Measurements from ENCODE around the gene DDX60.

The DDX60 gene

DNA sequence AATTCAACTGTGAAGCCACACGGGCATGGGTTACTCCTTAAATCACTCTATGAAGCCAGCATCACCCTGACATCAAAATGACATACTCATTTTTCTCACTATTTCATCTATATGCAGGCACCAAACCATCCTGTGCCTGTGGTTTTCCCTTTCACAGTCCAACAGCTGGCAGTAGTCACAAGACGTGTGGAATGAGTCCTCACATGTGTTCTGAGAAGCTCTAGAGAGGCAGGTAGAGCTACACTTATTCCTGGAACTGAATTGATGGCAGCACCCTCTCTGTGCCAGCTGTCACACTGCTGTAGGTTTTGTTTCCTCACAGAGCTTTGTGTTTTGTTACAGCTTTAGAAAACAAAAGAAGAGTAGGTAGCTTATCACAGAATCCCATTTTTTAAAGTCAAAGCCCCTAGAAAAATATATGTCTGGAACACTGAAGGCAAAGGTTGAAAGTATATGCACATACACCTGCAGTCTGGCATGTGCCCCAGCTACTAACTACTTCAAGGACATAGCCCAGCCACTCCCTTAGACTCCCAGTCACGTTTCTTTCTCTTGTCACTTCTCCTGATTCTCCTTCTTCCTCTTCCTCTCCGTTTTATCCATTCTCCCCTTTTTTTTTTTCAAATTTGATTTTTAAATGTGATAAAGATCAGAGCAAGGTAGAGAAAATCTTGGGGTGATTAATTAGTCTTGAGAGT, 119.1 kb downstream of the DDX60 start:
- DNase-seq = no peak

DNA sequence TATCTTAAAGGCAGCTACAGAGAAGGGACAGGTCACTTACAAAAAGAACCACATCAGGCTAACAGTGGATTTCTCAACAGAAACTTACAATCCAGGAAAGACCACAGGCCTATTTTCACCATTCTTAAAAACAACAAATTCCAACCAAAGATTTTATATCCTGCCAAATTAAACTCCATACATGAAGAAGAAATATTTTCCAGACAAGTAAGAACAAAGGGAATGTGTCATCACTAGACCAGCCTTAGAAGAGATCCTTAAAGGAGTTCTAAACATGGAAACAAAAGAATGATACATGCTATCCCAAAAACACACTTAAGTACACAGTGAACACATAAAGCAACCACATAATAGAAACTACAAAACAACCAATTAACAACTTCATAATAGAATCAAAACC, 120.6 kb downstream of the DDX60 start:
- DNase-seq = no peak

DNA sequence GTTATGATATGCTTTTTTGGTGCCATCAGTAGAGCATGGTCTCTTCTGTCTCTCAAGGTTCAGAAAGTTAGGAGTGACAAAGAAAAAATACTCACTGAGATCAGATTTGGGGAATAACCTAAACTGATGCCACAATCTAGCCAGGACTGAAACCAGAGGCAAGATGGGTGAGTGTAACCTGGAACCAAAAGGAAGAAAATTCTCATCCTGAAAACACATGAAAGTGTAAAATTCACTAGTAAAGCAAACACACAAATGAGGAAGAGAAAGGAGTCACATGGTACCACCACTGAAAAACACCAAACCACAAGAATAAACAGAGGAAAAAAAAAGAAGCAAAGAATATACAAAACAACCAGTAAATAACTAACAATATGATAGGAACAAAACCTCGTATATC, 129.8 kb downstream of the DDX60 start:
- no peak for DNase-seq

DNA sequence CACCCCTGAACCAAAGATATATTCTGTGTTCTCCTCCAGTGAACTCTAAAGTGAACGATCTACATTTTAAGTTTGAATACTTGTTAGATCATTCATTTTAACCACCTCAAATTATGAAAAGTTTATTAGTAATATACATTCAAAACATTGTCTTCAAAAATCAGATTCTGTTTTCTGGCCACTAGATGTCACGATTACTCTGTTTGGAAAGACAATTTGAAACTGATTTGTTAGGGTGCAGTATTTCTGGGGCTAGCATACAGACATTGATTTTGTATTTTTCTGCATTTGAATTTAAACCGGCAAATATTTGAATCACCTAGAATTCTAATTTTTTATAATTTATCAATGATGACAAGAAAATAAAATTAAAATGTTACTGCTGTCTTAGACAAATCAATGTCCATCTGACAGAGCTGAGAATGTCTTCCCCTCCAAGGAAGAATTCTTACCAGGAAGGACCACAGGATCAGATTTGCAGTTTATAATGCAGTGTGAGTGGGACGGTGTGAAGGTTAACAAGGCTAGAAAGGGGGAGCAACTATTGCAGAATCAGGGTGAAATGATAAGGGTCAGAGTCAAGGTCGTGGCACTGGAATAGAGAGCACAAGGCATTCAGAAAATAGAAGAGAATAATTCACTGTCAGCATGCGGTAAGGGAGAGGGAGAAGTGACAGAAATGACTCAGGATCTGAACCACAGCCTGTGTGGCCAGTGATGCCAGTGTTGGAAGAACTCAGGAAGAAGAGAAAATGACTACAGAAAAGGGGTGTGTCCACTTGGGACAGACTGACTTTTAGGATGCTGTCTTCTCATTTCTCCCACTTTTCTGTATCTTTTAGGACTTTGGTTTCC, 134.6 kb downstream of the DDX60 start:
- DNase-seq = no peak

DNA sequence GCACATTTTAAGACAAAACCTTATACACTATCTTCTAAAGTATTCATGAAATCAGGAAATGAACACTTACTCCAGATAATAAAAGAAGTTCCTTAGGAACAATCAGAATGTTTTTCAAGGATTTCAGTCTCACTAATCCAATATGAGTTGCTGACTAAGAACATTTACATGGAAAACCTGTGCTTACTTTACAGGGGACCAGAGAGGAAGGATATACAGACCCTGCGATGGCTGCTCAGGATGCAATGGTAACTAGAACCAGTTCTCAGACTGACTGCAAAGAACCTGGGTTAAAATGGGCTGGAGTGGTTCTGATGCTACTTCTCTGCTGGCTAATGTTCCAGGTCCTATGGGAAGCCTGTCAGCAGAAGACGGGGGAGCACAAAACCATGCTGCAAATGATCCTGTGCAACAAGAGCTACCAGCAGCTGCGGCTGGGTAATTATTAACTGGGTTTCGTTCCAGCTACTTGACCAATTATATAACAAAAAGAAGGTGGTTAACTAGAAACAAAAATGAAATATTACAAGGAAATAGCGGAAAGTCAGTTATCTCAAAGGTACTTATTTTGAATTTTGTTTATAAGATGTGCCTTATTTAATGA, 140.9 kb downstream of the DDX60 start:
- no peak for DNase-seq

DNA sequence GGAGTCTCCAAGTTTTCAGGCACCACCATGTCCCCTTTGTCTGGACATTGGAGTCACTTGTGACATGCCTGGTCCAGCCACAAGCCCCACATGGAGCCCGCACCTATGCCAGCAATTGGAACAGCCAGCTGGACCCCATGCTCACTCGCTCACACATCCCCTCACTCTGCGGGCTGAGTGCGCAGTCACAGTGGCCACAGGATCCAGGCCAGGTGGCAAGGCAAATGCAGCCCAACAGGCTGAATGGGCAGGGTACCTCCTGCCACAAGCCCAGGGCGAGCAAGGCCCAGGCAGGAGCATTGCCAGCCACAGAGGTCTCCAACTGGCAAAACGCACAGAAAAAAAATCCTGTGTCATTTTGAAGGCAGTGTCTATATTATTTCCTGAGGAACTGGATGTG, 144.2 kb downstream of the DDX60 start:
- DNase-seq = no peak

DNA sequence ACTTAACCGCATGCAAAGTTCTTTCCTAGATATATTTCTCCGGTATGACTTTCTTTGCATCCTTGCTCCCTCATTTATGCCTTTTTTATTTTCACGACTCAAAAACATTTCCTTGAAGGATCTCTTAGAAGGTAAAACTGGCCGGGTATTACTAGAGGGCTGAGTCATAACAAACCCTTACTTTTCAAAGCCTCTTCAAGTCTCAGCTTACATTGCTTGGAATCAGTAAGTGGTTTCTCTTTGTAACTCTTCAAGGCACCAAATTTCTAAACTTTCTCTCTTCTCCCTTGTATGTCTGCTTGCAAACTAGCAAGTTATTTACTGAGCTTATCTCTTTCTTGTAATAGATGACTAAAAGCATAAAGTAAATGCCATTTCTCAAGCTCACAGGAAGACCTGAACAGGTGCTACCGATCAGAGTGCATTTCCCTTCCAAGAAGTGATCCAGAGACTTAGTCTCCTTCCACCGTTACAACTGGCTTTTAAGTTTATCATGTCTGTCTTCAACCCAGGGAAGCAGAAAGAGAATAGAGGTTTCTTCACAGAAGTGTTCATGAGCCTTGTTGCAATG, 150.8 kb downstream of the DDX60 start:
- DNase-seq = no peak
